GM19372 (cell line): ENCODE data around the gene SMPD1.
A peak's percentile ranks its signal among the peaks of the same experiment; 100 is the strongest.

Source experiments
- ATAC-seq: cut with Tn5 transposase; IDR thresholded peaks from one replicate; pipeline ENCODE4 v1.9.1; 2021; ENCODE audit warnings: mild to moderate bottlenecking, low read depth, moderate library complexity; ENCODE audit not compliant: unreplicated experiment

Gene SMPD1

GRCh38 chr11:6389905-6390717 lies at the start of gene SMPD1:
SMPD1 (plus strand) TSS chr11:6390474; CDS start chr11:6390599, 125 bp downstream.
- ATAC-seq: peak; percentile 98

GRCh38 chr11:6345366-6345765 lies 44.9 kb upstream of the SMPD1 start:
- ATAC-seq: no peak

- no peak for ATAC-seq
Observed at GRCh38 chr11:6350043-6350442, 40.2 kb upstream of the SMPD1 start.

GRCh38 chr11:6350486-6350885 lies 39.8 kb upstream of the SMPD1 start:
- ATAC-seq: no peak

- no peak for ATAC-seq
Observed at GRCh38 chr11:6351782-6352382, 38.4 kb upstream of the SMPD1 start.

- ATAC-seq: peak; percentile 69
Observed at GRCh38 chr11:6353367-6353987, 36.8 kb upstream of the SMPD1 start.

GRCh38 chr11:6354651-6355485 lies 35.4 kb upstream of the SMPD1 start:
- ATAC-seq: no peak

- no peak for ATAC-seq
Observed at GRCh38 chr11:6356503-6357055, 33.7 kb upstream of the SMPD1 start.

GRCh38 chr11:6357222-6357621 lies 33.1 kb upstream of the SMPD1 start:
- no peak for ATAC-seq

- ATAC-seq: no peak
Observed at GRCh38 chr11:6360183-6360582, 30.1 kb upstream of the SMPD1 start.

GRCh38 chr11:6362185-6362872 lies 27.9 kb upstream of the SMPD1 start:
- no peak for ATAC-seq

GRCh38 chr11:6362873-6363678 lies 27.2 kb upstream of the SMPD1 start:
- peak; percentile 94 for ATAC-seq

- no peak for ATAC-seq
Observed at GRCh38 chr11:6365659-6366058, 24.6 kb upstream of the SMPD1 start.

GRCh38 chr11:6371825-6372224 lies 18.4 kb upstream of the SMPD1 start:
- no peak for ATAC-seq

GRCh38 chr11:6377902-6378639 lies 12.2 kb upstream of the SMPD1 start:
- no peak for ATAC-seq

- no peak for ATAC-seq
Observed at GRCh38 chr11:6378640-6378989, 11.7 kb upstream of the SMPD1 start.

- no peak for ATAC-seq
Observed at GRCh38 chr11:6385046-6385777, 5.1 kb upstream of the SMPD1 start.
